ENCODE measurements around the gene SAG.

SAG gene

DNA sequence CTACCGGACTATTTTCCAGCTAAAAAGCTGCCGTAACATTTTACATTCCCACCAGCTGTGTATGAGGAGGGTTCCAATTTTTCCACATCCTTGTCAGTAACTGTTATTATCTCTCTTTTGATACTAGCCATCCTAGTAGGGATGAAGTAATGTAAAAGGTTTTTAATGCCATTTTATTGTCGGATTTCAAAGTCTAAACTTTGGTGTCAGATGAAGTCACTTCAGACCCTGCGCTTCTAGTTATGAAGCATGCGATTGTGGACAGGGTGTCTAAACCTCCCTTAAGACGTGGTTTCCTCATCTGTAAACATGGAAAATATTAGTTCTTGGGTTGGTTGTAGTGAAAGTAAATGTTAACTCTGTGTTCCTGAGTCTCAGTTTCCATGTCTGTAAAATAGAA, 51.3 kb downstream of the SAG start:
- no peak for TF ChIP-seq CTCF (IDR thresholded peaks at IDR 0.05; ENCODE audit: borderline replicate concordance, insufficient read depth, low read depth, low read length)
- H3K4me3 ChIP-seq (ENCODE audit: low read depth, low read length) = peak overlapping the region; percentile 13

DNA sequence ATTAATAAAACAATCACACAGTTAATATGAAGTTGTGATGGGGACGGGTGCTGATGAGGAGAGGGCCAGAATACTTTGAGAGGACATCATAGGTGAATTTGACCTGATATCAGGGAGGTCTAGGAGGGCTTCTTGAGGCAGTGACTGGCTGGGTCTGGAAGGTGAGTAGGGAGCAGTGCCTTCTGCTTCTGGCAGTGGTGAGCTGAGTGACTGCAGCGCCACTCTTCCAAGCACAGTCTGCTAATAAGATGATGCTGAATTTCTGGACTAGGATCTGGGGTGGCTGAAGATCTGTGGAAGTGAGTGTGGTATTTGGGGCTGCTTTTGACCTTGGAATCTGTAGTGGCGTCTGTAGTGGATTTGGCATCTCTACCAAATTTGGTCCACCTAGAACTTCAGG, 52.2 kb downstream of the SAG start:
- no peak for TF ChIP-seq CTCF (IDR thresholded peaks at IDR 0.05; ENCODE audit: borderline replicate concordance, insufficient read depth, low read depth, low read length)
- no peak overlapping the region for H3K4me3 ChIP-seq (ENCODE audit: low read depth, low read length)

- H3K4me3 ChIP-seq (ENCODE audit: low read depth, low read length) = no peak overlapping the region
- no peak for TF ChIP-seq CTCF (IDR thresholded peaks at IDR 0.05; ENCODE audit: borderline replicate concordance, insufficient read depth, low read depth, low read length)
These were observed 53.2 kb downstream of the SAG start for GRCh38 chr2:233360771-233361176.

DNA sequence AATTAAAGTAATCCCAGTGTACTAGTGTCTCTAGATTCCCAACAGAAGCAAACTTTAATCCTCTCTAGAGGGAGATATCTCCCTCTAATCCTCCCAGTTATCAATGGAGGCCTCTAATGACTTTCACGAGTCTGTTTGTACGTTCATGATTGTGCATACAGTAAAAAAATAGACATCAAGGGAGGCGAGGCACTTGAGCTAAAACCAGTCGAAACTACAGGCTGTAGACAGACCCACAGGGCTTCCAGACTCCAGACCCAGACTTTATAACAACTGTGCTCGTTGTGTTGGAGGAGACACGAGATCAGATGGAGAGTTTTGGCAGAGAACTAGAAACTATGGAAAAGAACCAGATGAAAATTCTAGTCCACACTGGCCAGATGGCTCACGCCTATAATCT, 53.7 kb downstream of the SAG start:
- TF ChIP-seq CTCF (IDR thresholded peaks at IDR 0.05; ENCODE audit: borderline replicate concordance, insufficient read depth, low read depth, low read length) = no peak
- H3K4me3 ChIP-seq (ENCODE audit: low read depth, low read length) = no peak overlapping the region

GRCh38 chr2:233362742-233363141, 55.1 kb downstream of the SAG start:
- TF ChIP-seq CTCF (IDR thresholded peaks at IDR 0.05; ENCODE audit: borderline replicate concordance, insufficient read depth, low read depth, low read length) = no peak
- no peak overlapping the region for H3K4me3 ChIP-seq (ENCODE audit: low read depth, low read length)

DNA sequence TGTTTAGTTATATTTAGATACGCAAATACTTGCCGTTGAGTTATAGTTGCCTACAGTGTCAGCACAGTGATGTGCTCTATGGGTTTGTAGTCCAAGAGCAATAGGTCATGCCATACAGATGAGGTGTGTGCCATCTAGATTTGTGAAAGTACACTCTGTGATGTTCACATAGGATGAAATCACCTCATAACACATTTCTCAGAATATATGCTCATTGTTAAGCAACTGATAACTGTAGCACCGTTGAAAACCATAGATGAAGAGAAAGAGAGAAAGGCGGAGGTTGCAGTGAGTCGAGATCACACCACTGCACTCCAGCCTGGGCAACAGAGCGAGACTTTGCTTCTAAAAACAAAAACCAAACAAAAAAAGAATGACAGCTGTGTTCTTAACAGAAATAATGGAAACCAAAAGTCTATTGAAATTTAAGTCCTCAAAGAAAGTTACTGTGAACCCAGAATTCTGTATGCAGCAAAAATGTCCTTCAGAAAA, 56.2 kb downstream of the SAG start:
- TF ChIP-seq CTCF (IDR thresholded peaks at IDR 0.05; ENCODE audit: borderline replicate concordance, insufficient read depth, low read depth, low read length) = no peak
- no peak overlapping the region for H3K4me3 ChIP-seq (ENCODE audit: low read depth, low read length)

GRCh38 chr2:233365861-233366520, 58.4 kb downstream of the SAG start:
- no peak overlapping the region for H3K4me3 ChIP-seq (ENCODE audit: low read depth, low read length)
- TF ChIP-seq CTCF (IDR thresholded peaks at IDR 0.05; ENCODE audit: borderline replicate concordance, insufficient read depth, low read depth, low read length) = no peak
